Colonic mucosa (tissue), 4 donors: ENCODE results near the gene HEXD. TPM values are rescaled to one million over a fixed set of nuclear protein-coding genes. Genes with fewer than 3 reads are reported as not detected.

Experiments used
- DNase-seq: peaks from one replicate; pipeline ENCODE4 v3.0.0-alpha.2; 2020
- H3K27ac ChIP-seq: fragments of 200-600 bp; one replicate; pipeline ENCODE4 v1.8.0; 2021
- H3K27me3 ChIP-seq: fragments of 200-600 bp; one replicate; pipeline ENCODE4 v1.8.0; 2021
- H3K36me3 ChIP-seq: fragments of 200-600 bp; one replicate; pipeline ENCODE4 v1.8.0; 2021
- H3K4me1 ChIP-seq: fragments of 200-600 bp; one replicate; pipeline ENCODE4 v1.8.0; 2021; ENCODE audit warnings: mild to moderate bottlenecking
- H3K4me3 ChIP-seq: fragments of 200-600 bp; one replicate; pipeline ENCODE4 v1.8.0; 2021
- H3K9ac ChIP-seq, 2 donors: one replicate each; pipeline ENCODE4 v1.7.0; 2013; ENCODE audit warnings: control low read depth in 2 of 2, low read depth in 2 of 2, low read length in 2 of 2
- H3K9me3 ChIP-seq: fragments of 200-600 bp; one replicate; pipeline ENCODE4 v1.8.0; 2021
- intact Hi-C: fragments of 100-400 bp; cut with DNase I; formaldehyde crosslinking; loops from one replicate; pipeline ENCODE4 v1.14.1; 2022
- total RNA-seq, 2 donors: library from RNA; stranded (reverse); fragmentation: NEBNext Ultra II Directional in 1 of 2; extraction: Animal tissue kit (Norgen Biotek cat#: 25700) in 1 of 2; gene quantifications; one replicate each; pipeline ENCODE4 v1.2.1, GENCODE V29; 2021
- TF ChIP-seq, protein P1 (sequence below): fragments of 200-600 bp; IDR thresholded peaks from one replicate; pipeline ENCODE4 v1.8.0; 2022; ENCODE audit warnings: antibody characterized with exemption, mild to moderate bottlenecking
- donor health status: healthy.
- donor health status: DM: no; HTN: no; CAD: no.
- donor health status: DM: no; HTN: no; CAD: no.

Gene HEXD
- total RNA-seq, 2 donors from 2014 or later = 26.3 to 31.4 TPM

DNA sequence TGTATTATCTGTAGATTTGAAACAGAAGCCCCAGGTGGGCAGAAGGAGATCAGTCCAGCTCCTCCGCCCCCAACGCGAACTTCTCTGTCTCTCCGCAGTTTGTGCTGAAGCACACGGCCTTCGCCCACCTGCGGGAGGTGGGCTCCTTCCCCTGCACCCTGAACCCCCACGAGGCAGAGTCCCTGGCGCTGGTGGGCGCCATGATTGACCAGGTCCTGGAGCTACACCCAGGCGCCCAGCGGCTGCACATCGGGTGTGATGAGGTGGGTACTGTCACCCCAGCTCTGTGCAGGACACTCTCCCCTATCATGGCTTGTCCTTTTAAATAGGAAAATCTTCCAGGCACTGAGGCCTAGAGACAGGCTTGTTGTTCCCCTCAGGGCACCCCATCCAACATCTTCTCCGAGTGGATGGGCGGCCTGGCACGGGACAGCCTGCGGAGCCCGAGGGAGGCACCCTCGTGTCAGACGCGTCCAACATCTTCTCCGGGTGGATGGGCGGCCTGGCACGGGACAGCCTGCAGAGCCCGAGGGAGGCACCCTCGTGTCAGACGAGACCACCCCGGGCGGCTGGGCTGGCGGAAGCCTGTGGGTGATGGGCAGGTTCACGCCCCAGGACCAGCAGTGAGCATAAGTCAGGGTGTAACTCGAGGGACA, 15.5 kb downstream of the HEXD start:
- DNase-seq = no peak

DNA sequence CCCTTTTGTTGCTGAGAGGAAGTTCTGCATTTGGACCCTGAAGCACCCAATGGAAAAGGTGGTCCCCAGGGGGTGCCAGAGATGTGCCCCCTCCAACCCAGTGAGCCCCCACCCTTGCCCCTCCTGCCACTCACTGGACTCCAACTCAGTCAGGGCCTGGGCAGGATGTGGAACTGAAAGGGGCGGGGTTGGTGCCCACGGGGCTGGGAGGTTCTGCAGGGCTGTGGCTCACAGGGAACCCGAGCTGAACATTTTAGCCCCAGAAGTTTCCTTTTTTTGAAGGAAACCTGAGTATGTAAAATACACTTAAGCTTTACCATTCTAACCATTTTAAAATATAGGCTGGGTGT, 16.0 kb downstream of the HEXD start:
- no peak for DNase-seq
- Histone ChIP-seq H3K9me3 (no peaks in the 10 kb centered on the region), H3K27ac (no peak overlapping the region), H3K4me1 (no peaks in the 10 kb centered on the region), H3K4me3 (no peak overlapping the region), H3K9ac (no peak overlapping the region), H3K36me3 (no peaks in the 10 kb centered on the region), H3K27me3 (no peaks in the 10 kb centered on the region)
- TF ChIP-seq, protein P1, sequence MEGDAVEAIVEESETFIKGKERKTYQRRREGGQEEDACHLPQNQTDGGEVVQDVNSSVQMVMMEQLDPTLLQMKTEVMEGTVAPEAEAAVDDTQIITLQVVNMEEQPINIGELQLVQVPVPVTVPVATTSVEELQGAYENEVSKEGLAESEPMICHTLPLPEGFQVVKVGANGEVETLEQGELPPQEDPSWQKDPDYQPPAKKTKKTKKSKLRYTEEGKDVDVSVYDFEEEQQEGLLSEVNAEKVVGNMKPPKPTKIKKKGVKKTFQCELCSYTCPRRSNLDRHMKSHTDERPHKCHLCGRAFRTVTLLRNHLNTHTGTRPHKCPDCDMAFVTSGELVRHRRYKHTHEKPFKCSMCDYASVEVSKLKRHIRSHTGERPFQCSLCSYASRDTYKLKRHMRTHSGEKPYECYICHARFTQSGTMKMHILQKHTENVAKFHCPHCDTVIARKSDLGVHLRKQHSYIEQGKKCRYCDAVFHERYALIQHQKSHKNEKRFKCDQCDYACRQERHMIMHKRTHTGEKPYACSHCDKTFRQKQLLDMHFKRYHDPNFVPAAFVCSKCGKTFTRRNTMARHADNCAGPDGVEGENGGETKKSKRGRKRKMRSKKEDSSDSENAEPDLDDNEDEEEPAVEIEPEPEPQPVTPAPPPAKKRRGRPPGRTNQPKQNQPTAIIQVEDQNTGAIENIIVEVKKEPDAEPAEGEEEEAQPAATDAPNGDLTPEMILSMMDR = no peak
- intact Hi-C loops = no loop called here

More for the DNA sequence above, 15.5 kb downstream of the HEXD start:
- no peaks in the 10 kb centered on the region for H3K36me3 ChIP-seq
- no peaks in the 10 kb centered on the region for H3K4me1 ChIP-seq
- no peak overlapping the region for H3K27ac ChIP-seq
- H3K27me3 ChIP-seq = no peaks in the 10 kb centered on the region
- no peak overlapping the region for H3K4me3 ChIP-seq
- intact Hi-C loops = no loop called here
- H3K9me3 ChIP-seq = no peaks in the 10 kb centered on the region
- no peak overlapping the region for H3K9ac ChIP-seq
- TF ChIP-seq, protein P1 = no peak

GRCh38 chr17:82435103-82435502, 17.0 kb downstream of the HEXD start:
- H3K4me1 ChIP-seq = no peaks in the 10 kb centered on the region
- H3K27ac ChIP-seq = no peak overlapping the region
- H3K36me3 ChIP-seq = no peaks in the 10 kb centered on the region
- no peak for DNase-seq
- TF ChIP-seq, protein P1 = no peak
- intact Hi-C loops = no loop called here
- H3K9me3 ChIP-seq = no peaks in the 10 kb centered on the region
- H3K4me3 ChIP-seq = no peak overlapping the region
- no peak overlapping the region for H3K9ac ChIP-seq
- no peaks in the 10 kb centered on the region for H3K27me3 ChIP-seq

GRCh38 chr17:82435601-82436583, 17.7 kb downstream of the HEXD start:
- DNase-seq = no peak
- Histone ChIP-seq H3K9ac (no peak overlapping the region), H3K27ac (no peak overlapping the region), H3K27me3 (no peaks in the 10 kb centered on the region), H3K4me3 (no peak overlapping the region), H3K9me3 (no peaks in the 10 kb centered on the region), H3K36me3 (no peaks in the 10 kb centered on the region), H3K4me1 (no peaks in the 10 kb centered on the region)
- TF ChIP-seq, protein P1 = no peak
- intact Hi-C loops = no loop called here

DNA sequence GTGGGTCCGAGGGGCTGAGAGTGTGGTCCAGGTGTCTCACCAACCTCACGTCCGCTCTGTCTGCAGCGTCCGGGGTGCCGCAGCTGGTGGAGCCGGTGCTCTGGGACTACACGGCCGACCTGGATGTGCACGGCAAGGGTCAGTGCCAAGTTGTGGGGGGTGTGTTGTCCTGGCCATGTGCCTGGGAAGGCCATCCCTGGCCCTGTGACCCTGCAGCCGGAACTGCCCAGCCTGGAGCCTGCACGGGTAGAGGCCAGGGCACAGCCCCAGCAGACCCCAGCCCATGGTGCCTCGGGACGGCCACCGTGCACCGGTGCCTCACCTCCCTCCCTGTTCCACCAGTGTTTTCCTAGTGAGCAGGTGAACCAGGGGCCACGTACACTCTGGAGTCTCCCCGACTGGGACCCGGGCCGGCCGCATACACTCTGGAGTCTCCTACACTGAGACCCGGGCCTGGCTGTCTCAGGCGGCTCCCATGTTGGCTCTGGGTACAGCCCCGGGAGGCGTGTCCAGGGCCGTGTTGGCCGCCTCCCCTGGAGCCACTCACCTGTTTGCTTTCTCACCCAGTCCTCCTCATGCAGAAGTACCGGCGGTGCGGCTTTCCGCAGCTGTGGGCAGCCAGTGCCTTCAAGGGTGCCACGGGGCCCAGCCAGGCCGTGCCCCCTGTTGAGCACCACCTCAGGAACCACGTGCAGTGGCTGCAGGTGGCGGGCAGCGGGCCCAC, 18.6 kb downstream of the HEXD start:
- H3K9me3 ChIP-seq = no peaks in the 10 kb centered on the region
- no peaks in the 10 kb centered on the region for H3K4me1 ChIP-seq
- DNase-seq = no peak
- TF ChIP-seq, protein P1 = no peak
- no peak overlapping the region for H3K4me3 ChIP-seq
- no peaks in the 10 kb centered on the region for H3K27me3 ChIP-seq
- intact Hi-C loops = no loop called here
- no peak overlapping the region for H3K9ac ChIP-seq
- no peaks in the 10 kb centered on the region for H3K36me3 ChIP-seq
- H3K27ac ChIP-seq = no peak overlapping the region
